ENCODE data around the gene RSPO3. TPM values are rescaled to one million over a fixed set of nuclear protein-coding genes. Genes with fewer than 3 reads are reported as not detected.

RSPO3 gene
- total and polyA plus RNA-seq, 9 donors: 8.8 to 26.2 (median 19.1) TPM

DNA sequence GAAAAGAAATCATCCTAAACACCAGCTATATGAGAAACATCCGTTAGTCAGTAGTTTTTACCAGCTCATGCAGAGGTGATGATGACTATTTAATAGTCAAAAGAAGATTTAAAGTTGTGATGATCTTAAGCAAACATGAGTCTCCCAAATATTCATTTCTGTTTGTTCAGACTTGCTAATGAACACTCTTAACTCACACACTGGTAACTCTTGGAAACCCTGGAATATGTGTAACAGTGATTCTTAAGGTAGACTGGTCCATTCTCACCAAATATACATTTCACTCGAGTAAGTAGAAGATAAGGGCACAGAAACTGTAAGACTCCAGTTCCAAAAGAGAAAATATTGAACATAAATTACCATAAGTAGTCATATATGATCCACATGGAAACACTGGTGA, 29.1 kb downstream of the RSPO3 start:
- Histone ChIP-seq H3K27ac (ENCODE audit: low read length) (no peak overlapping the region), H3K9me3 (replicated peaks; ENCODE audit: control insufficient read depth, low read depth, low read length) (no peaks in the 10 kb centered on the region), H3K4me1 (ENCODE audit: control insufficient read depth, insufficient read depth, low read length) (no peaks in the 10 kb centered on the region), H3K36me3 (ENCODE audit: control insufficient read depth, insufficient read depth, low read length) (peaks cover 2% of the 10 kb centered on the region), H3K4me3 (ENCODE audit: low read length) (no peak overlapping the region), H3K27me3 (ENCODE audit: control insufficient read depth, insufficient read depth, low read length) (no peaks in the 10 kb centered on the region)
- WGBS (ENCODE audit: insufficient coverage): no CpG with 5 or more reads among the region's 2 CpGs
- DNase-seq: no peak

DNA sequence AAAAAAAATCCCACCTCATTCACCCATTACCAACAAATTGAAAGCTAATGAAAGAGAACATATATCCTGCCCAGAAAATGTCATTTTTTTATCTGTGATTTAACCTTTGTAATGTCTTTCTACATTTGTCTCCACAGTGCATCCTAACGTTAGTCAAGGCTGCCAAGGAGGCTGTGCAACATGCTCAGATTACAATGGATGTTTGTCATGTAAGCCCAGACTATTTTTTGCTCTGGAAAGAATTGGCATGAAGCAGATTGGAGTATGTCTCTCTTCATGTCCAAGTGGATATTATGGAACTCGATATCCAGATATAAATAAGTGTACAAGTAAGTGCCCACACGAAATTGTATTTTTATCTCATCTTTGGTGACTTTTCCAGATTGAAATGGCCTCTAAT, 30.0 kb downstream of the RSPO3 start:
- peak; percentile 81 for DNase-seq
- WGBS (ENCODE audit: insufficient coverage): no CpG with 5 or more reads among the region's 3 CpGs
- Histone ChIP-seq H3K4me1 (ENCODE audit: control insufficient read depth, insufficient read depth, low read length) (no peaks in the 10 kb centered on the region), H3K27me3 (ENCODE audit: control insufficient read depth, insufficient read depth, low read length) (no peaks in the 10 kb centered on the region), H3K9me3 (replicated peaks; ENCODE audit: control insufficient read depth, low read depth, low read length) (no peaks in the 10 kb centered on the region), H3K4me3 (ENCODE audit: low read length) (no peak overlapping the region), H3K27ac (ENCODE audit: low read length) (no peak overlapping the region), H3K36me3 (ENCODE audit: control insufficient read depth, insufficient read depth, low read length) (peaks cover 2% of the 10 kb centered on the region)

DNA sequence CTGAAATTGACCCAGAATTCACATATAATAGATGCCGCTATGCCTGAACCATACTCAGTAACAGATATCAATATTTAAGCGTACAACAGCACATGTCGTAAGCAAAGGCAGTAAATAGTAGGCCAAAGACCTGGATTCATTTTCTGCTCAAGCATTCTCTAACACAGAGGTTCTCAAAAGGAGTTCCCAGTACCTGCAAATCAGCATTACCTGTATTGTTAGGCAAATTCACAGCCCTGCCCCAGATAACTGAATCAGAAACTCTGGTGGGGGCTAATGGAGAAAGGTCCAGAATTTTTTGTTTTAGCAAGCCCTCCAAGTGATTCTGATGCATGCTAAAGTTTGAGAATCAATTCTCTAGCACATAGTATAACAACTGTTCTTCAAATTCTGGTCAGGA, 36.0 kb downstream of the RSPO3 start:
- 100% methylated on average over 3 of the region's 3 CpGs for WGBS (ENCODE audit: insufficient coverage)
- DNase-seq: no peak
- Histone ChIP-seq H3K4me3 (ENCODE audit: low read length) (no peak overlapping the region), H3K27me3 (ENCODE audit: control insufficient read depth, insufficient read depth, low read length) (no peaks in the 10 kb centered on the region), H3K27ac (ENCODE audit: low read length) (no peak overlapping the region), H3K9me3 (replicated peaks; ENCODE audit: control insufficient read depth, low read depth, low read length) (no peaks in the 10 kb centered on the region), H3K4me1 (ENCODE audit: control insufficient read depth, insufficient read depth, low read length) (no peaks in the 10 kb centered on the region), H3K36me3 (ENCODE audit: control insufficient read depth, insufficient read depth, low read length) (no peaks in the 10 kb centered on the region)

DNA sequence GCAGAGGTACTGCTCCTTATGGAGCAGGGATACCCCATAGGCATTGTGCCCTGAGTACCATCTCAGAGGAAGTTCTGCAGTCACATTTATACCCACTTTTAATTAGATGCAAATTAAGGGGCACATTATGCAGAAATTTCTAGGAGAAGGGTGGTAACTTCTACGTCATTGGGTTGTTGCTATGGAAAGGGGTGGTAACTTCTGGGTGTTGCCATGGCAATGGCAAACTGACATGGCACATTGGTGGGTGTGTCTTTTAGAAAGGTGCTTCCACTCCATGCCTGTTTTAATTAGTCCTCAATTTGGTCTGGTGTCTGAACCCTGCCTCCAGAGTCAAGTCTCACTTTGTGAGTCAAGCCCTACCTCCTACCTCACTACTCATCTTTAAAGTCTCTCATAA, 42.0 kb downstream of the RSPO3 start:
- DNase-seq: no peak
- H3K9me3 ChIP-seq (replicated peaks; ENCODE audit: control insufficient read depth, low read depth, low read length): no peaks in the 10 kb centered on the region
- H3K27me3 ChIP-seq (ENCODE audit: control insufficient read depth, insufficient read depth, low read length): no peaks in the 10 kb centered on the region
- H3K4me3 ChIP-seq (ENCODE audit: low read length): no peak overlapping the region
- WGBS (ENCODE audit: insufficient coverage): 100% methylated on average over 1 of the region's 1 CpG
- H3K27ac ChIP-seq (ENCODE audit: low read length): no peak overlapping the region
- H3K36me3 ChIP-seq (ENCODE audit: control insufficient read depth, insufficient read depth, low read length): no peaks in the 10 kb centered on the region
- peaks cover 3% of the 10 kb centered on the region for H3K4me1 ChIP-seq (ENCODE audit: control insufficient read depth, insufficient read depth, low read length)

DNA sequence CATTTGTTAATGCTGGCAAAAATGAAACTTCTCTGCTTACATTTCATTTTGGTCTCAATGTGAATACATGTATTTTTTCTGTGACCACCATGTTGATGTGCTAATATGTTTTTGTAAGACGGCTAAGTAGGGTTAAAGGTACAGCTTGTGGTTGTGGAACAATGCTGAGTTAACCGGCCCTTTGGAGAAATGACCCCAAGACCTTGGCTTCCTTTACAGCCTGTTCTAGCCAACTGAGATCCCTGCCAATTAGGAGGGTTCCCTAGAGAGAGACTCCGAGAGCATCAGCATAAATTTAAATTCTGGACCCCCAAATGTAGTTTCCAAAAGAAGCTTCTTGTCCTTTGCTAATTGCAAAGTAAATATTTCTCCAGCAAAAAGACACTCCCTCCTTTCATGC, 44.4 kb downstream of the RSPO3 start:
- WGBS (ENCODE audit: insufficient coverage): 21% methylated on average over 3 of the region's 3 CpGs

DNA sequence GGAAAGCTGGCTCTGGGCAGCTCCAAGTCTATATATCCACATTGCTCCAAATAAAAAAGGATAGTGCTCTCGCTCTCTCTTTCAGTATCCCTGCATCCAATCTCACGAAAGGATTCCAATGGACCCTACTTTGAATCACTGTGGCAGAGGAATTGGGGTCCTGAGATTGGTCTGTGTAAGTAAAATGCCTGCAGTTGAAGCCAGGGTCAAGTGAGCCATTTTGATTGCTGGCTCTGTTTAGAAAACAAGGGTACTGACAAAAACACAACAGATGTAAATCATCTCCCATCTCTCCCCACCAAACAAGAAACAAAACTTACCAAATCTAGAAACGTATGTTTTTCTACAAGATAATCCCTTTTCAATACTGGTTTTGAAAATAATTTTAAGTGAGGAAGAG, 45.6 kb downstream of the RSPO3 start:
- DNase-seq: no peak
- Histone ChIP-seq H3K4me1 (ENCODE audit: control insufficient read depth, insufficient read depth, low read length) (peaks cover 3% of the 10 kb centered on the region), H3K36me3 (ENCODE audit: control insufficient read depth, insufficient read depth, low read length) (no peaks in the 10 kb centered on the region), H3K9me3 (replicated peaks; ENCODE audit: control insufficient read depth, low read depth, low read length) (no peaks in the 10 kb centered on the region), H3K27ac (ENCODE audit: low read length) (no peak overlapping the region), H3K4me3 (ENCODE audit: low read length) (no peak overlapping the region), H3K27me3 (ENCODE audit: control insufficient read depth, insufficient read depth, low read length) (no peaks in the 10 kb centered on the region)
- WGBS (ENCODE audit: insufficient coverage): 80% methylated on average over 1 of the region's 3 CpGs

More for the DNA sequence above, 44.4 kb downstream of the RSPO3 start:
- Histone ChIP-seq H3K4me1 (ENCODE audit: control insufficient read depth, insufficient read depth, low read length) (peaks cover 3% of the 10 kb centered on the region), H3K4me3 (ENCODE audit: low read length) (no peak overlapping the region), H3K27ac (ENCODE audit: low read length) (no peak overlapping the region), H3K9me3 (replicated peaks; ENCODE audit: control insufficient read depth, low read depth, low read length) (no peaks in the 10 kb centered on the region), H3K36me3 (ENCODE audit: control insufficient read depth, insufficient read depth, low read length) (no peaks in the 10 kb centered on the region), H3K27me3 (ENCODE audit: control insufficient read depth, insufficient read depth, low read length) (no peaks in the 10 kb centered on the region)
- peak; percentile 55 for DNase-seq

DNA sequence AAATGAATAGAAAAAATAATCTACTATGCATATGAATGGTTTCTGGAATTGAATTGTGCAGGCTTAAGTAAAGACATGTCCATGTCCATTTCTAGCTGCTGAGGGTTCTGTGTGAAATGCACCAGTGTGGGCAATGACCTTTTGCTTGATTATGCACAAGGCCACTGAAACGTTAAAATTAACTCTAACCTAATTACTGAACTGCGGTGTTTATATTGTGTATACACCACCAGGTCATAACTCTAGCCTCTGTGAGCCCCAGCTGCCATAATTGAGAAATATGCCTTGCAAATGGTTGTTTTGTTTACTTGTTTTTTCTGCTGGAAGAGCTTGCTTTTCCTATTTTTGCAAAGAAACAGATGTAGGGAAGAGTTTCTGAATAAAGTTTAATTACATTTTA, 46.1 kb downstream of the RSPO3 start:
- no peaks in the 10 kb centered on the region for H3K9me3 ChIP-seq (replicated peaks; ENCODE audit: control insufficient read depth, low read depth, low read length)
- H3K4me3 ChIP-seq (ENCODE audit: low read length): no peak overlapping the region
- H3K27me3 ChIP-seq (ENCODE audit: control insufficient read depth, insufficient read depth, low read length): no peaks in the 10 kb centered on the region
- H3K36me3 ChIP-seq (ENCODE audit: control insufficient read depth, insufficient read depth, low read length): no peaks in the 10 kb centered on the region
- H3K27ac ChIP-seq (ENCODE audit: low read length): no peak overlapping the region
- DNase-seq: no peak
- WGBS (ENCODE audit: insufficient coverage): no CpG with 5 or more reads among the region's 2 CpGs
- peaks cover 3% of the 10 kb centered on the region for H3K4me1 ChIP-seq (ENCODE audit: control insufficient read depth, insufficient read depth, low read length)

DNA sequence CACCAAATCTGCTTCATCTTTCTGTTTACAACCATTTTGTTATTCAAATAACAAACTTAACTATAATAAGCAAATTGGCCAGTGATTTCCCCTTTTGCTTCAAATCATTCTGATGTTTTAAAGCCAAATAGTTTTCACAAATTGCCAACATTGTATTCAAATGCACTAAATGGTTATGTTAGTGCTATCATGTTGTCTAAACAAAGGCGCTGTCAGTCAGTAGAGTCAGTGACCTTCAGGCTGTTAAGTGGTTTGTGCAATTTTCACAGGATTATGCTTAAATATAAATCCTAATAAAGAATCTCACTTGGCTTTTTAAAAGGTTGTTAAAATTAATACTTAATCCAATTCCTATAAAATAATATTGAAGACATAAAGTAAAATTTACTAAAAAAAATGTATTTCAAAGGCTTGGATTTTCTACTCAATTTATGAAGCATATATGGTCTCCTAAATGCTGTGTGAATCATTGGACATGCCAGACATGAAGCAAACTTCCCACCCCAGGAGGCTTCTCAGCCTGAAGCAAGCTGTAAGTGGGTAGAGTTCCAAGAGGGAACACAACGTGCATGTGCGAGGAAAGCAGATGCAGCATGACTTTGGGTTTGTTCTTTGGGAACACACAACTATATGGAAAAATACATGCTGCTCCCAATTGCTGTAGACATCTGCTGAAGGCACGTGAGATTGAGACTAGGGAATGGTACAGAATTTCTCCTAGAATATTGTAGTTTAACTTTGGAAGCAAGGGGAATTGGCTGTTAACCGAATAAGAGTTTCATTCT, 54.9 kb downstream of the RSPO3 start:
- Histone ChIP-seq H3K9me3 (replicated peaks; ENCODE audit: control insufficient read depth, low read depth, low read length) (no peaks in the 10 kb centered on the region), H3K27ac (ENCODE audit: low read length) (peak overlapping the region; percentile 66), H3K36me3 (ENCODE audit: control insufficient read depth, insufficient read depth, low read length) (no peaks in the 10 kb centered on the region), H3K27me3 (ENCODE audit: control insufficient read depth, insufficient read depth, low read length) (no peaks in the 10 kb centered on the region), H3K4me1 (ENCODE audit: control insufficient read depth, insufficient read depth, low read length) (no peaks in the 10 kb centered on the region), H3K4me3 (ENCODE audit: low read length) (no peak overlapping the region)
- peak; percentile 96 for DNase-seq
- WGBS (ENCODE audit: insufficient coverage): 13% methylated on average over 1 of the region's 5 CpGs

DNA sequence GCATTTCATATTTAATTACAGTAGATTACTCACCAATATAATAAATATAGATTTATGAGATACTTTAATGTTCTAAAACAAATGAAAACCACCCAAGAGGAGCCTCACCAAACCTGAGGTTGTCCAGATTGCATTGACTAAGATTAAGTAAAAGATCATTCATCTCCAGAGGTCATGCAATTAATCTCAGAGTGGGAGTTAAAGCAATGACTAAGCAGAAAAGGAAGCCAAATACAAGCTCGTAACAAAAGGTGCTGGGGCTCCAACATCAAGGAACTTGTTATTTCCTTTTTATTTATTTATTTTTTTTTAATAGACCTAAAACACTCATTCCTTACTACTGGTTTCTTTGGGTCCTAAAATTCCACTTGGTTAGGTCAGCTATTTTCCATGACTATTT, 57.7 kb downstream of the RSPO3 start:
- Histone ChIP-seq H3K27me3 (ENCODE audit: control insufficient read depth, insufficient read depth, low read length) (no peaks in the 10 kb centered on the region), H3K27ac (ENCODE audit: low read length) (no peak overlapping the region), H3K4me1 (ENCODE audit: control insufficient read depth, insufficient read depth, low read length) (no peaks in the 10 kb centered on the region), H3K4me3 (ENCODE audit: low read length) (no peak overlapping the region), H3K9me3 (replicated peaks; ENCODE audit: control insufficient read depth, low read depth, low read length) (no peaks in the 10 kb centered on the region), H3K36me3 (ENCODE audit: control insufficient read depth, insufficient read depth, low read length) (no peaks in the 10 kb centered on the region)
- WGBS (ENCODE audit: insufficient coverage): no CpG with 5 or more reads among the region's 1 CpG
- no peak for DNase-seq

DNA sequence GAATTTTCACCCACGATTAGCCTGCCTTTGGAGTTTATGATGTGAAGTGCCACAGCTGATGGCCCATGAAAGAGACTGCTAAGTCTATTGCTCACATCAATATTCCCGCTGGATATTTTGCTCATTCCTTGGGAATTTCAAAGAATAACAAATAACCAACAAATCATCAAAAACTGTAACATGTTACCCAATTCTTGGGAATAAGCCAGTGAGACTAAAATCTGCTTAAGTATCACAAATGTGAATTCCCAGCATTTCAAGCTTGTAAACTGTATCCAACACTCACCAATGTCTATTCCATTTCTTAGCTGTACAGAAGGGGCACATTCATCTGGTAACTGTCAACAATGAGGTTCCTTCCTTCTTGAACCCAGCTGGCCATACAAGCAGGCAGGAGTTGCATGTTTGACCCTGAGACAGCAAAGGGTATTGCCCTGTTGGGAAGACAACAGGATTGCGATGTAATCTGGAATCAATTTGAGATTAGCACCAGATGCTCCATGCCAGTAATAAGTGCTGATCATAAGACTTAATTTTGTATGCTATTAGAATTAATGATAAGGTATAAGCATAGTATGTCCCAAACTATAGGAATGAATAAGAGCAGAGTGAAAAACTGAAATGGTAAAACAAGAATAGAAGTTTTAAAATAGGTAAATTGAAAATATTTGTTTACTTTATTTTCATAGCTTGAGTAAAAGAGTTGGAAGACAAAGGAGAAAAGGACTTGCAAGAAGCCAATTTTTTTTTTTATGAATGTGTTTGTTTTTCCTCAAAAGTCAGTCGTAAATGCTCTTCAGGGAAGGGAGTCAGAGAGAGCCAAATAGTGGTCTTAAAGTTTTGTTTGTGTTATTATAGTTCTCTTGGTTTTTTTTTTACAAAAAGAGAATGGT, 58.8 kb downstream of the RSPO3 start:
- no peaks in the 10 kb centered on the region for H3K4me1 ChIP-seq (ENCODE audit: control insufficient read depth, insufficient read depth, low read length)
- no peaks in the 10 kb centered on the region for H3K27me3 ChIP-seq (ENCODE audit: control insufficient read depth, insufficient read depth, low read length)
- WGBS (ENCODE audit: insufficient coverage): 60% methylated on average over 1 of the region's 4 CpGs
- H3K4me3 ChIP-seq (ENCODE audit: low read length): no peak overlapping the region
- no peaks in the 10 kb centered on the region for H3K9me3 ChIP-seq (replicated peaks; ENCODE audit: control insufficient read depth, low read depth, low read length)
- H3K27ac ChIP-seq (ENCODE audit: low read length): no peak overlapping the region
- no peaks in the 10 kb centered on the region for H3K36me3 ChIP-seq (ENCODE audit: control insufficient read depth, insufficient read depth, low read length)
- peak; percentile 72 for DNase-seq

Data from muscle of leg (tissue), 11 donors.